ENCODE results near the gene CHMP3. TPM values are rescaled to one million over a fixed set of nuclear protein-coding genes. Genes with fewer than 3 reads are reported as not detected.

Gene CHMP3
- total and polyA plus RNA-seq, 2 experiments from 2014 or later = 57.0 to 74.4 TPM

- H3K4me2 ChIP-seq = no peak overlapping the region
- no peaks in the 10 kb centered on the region for H3K9me3 ChIP-seq (ENCODE audit: low read depth)
- H2AFZ ChIP-seq = no peak overlapping the region
- DNase-seq (ENCODE audit: low spot score) = no peak
- no peak overlapping the region for H3K27ac ChIP-seq
- no peaks in the 10 kb centered on the region for H3K27me3 ChIP-seq
- H3K36me3 ChIP-seq (replicated peaks; ENCODE audit: insufficient read depth, low read depth) = no peaks in the 10 kb centered on the region
- no peaks in the 10 kb centered on the region for H3K9me2 ChIP-seq (replicated peaks; ENCODE audit: insufficient read depth)
- WGBS (ENCODE audit: low lambda C conversion rate, missing lambda C conversion rate) = 82% methylated on average over 1 of the region's 1 CpG
- H4K20me1 ChIP-seq (ENCODE audit: insufficient read depth, poor library complexity, severe bottlenecking) = no peaks in the 10 kb centered on the region
- TF ChIP-seq EZH2 (IDR thresholded peaks at IDR 0.05; ENCODE audit: borderline replicate concordance) (no peak), CTCF (IDR thresholded peaks at IDR 0.05; ENCODE audit: poor library complexity) (no peak), EZH2phosphoT487 (IDR thresholded peaks at IDR 0.05; ENCODE audit: low read depth, severe bottlenecking, unreplicated experiment) (no peak)
- H3K4me3 ChIP-seq = no peak overlapping the region
- H3K4me1 ChIP-seq (ENCODE audit: insufficient read depth) = no peaks in the 10 kb centered on the region
- peaks cover 2% of the 10 kb centered on the region for H3K79me2 ChIP-seq
These were observed 20.4 kb downstream of the CHMP3 start for GRCh38 chr2:86542814-86543213.

GRCh38 chr2:86541334-86541733 is 21.9 kb downstream of the CHMP3 start:
- Histone ChIP-seq H3K36me3 (replicated peaks; ENCODE audit: insufficient read depth, low read depth) (no peaks in the 10 kb centered on the region), H4K20me1 (ENCODE audit: insufficient read depth, poor library complexity, severe bottlenecking) (no peaks in the 10 kb centered on the region), H3K9me3 (ENCODE audit: low read depth) (no peaks in the 10 kb centered on the region), H3K27me3 (no peaks in the 10 kb centered on the region), H3K79me2 (peaks cover 2% of the 10 kb centered on the region), H3K9me2 (replicated peaks; ENCODE audit: insufficient read depth) (no peaks in the 10 kb centered on the region), H3K27ac (peak overlapping the region; percentile 3), H3K4me2 (no peak overlapping the region), H3K4me3 (no peak overlapping the region), H2AFZ (no peak overlapping the region), H3K4me1 (ENCODE audit: insufficient read depth) (no peaks in the 10 kb centered on the region)
- TF ChIP-seq CTCF (IDR thresholded peaks at IDR 0.05; ENCODE audit: poor library complexity) (no peak), EZH2phosphoT487 (IDR thresholded peaks at IDR 0.05; ENCODE audit: low read depth, severe bottlenecking, unreplicated experiment) (no peak), EZH2 (IDR thresholded peaks at IDR 0.05; ENCODE audit: borderline replicate concordance) (no peak)
- DNase-seq (ENCODE audit: low spot score) = no peak
- WGBS (ENCODE audit: low lambda C conversion rate, missing lambda C conversion rate) = 89% methylated on average over 2 of the region's 2 CpGs

DNA sequence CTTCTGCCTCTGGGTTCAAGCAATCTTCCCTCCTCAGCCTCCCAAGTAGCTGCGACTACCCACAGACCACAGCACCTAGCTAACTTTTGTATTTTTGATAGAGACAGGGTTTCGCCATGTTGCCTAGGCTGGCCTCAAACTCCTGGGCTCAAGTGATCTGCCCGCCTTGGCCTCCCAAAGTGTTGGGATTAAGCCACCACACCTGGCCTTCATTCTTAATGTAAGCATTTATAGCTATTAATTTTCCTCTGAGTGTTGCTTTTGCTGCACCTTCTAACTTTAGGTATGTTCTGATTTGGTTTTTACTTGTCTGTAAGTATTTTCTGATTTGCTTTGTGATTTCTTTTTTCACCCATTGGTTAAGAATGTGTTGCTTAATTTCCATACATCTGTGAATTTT is 29.7 kb downstream of the CHMP3 start:
- Histone ChIP-seq H3K27ac (no peak overlapping the region), H4K20me1 (ENCODE audit: insufficient read depth, poor library complexity, severe bottlenecking) (no peaks in the 10 kb centered on the region), H2AFZ (no peak overlapping the region), H3K4me2 (no peak overlapping the region), H3K9me3 (ENCODE audit: low read depth) (no peaks in the 10 kb centered on the region), H3K4me1 (ENCODE audit: insufficient read depth) (no peaks in the 10 kb centered on the region), H3K27me3 (no peaks in the 10 kb centered on the region), H3K9me2 (replicated peaks; ENCODE audit: insufficient read depth) (no peaks in the 10 kb centered on the region), H3K79me2 (no peaks in the 10 kb centered on the region), H3K4me3 (no peak overlapping the region), H3K36me3 (replicated peaks; ENCODE audit: insufficient read depth, low read depth) (no peaks in the 10 kb centered on the region)
- no peak for DNase-seq (ENCODE audit: low spot score)
- 100% methylated on average over 3 of the region's 3 CpGs for whole genome bisulfite sequencing (ENCODE audit: low lambda C conversion rate, missing lambda C conversion rate)
- TF ChIP-seq EZH2phosphoT487 (IDR thresholded peaks at IDR 0.05; ENCODE audit: low read depth, severe bottlenecking, unreplicated experiment) = no peak
- no peak for TF ChIP-seq CTCF (IDR thresholded peaks at IDR 0.05; ENCODE audit: poor library complexity)

Measured in hepatocyte (in vitro differentiated cells).